HG03196 (cell line): Measurements from ENCODE around the gene AREL1.

Source experiments
- ATAC-seq: cut with Tn5 transposase; IDR thresholded peaks from one replicate; pipeline ENCODE4 v1.9.1; 2021; ENCODE audit not compliant: unreplicated experiment

AREL1 gene

GRCh38 chr14:74613211-74613914, 99.5 kb downstream of the AREL1 start:
- no peak for ATAC-seq

- peak; percentile 46 for ATAC-seq
These were observed 100.4 kb downstream of the AREL1 start for GRCh38 chr14:74612350-74613021.

- no peak for ATAC-seq
These were observed 101.1 kb downstream of the AREL1 start, which contains the start of gene LTBP2 for GRCh38 chr14:74611650-74612349. LTBP2 (minus strand) TSS chr14:74612237; CDS start chr14:74611944, 293 bp downstream.
